OCI-LY7 (cell line): Measurements from ENCODE around the gene TMOD3. TPM values are rescaled to one million over a fixed set of nuclear protein-coding genes. Genes with fewer than 3 reads are reported as not detected.

Experiments
- BruUV-seq: library from RNA; stranded (reverse); fragments of 400-500 nt; replicated peaks from 2 replicates; lab custom pipeline; 2021; lab: Mats Ljungman, UMichigan
- CTCF ChIA-PET: fragments of 300-600 bp; sonication (Branson Sonifier 250); formaldehyde crosslinking; loops from one replicate; lab custom pipeline; 2022; ENCODE audit warnings: antibody characterized with exemption; ENCODE audit not compliant: unreplicated experiment; lab: Charles Lee
- POLR2A ChIA-PET: fragments of 300-600 bp; sonication (Branson Sonifier 250); formaldehyde crosslinking; loops from one replicate; lab custom pipeline; 2022; ENCODE audit warnings: antibody characterized with exemption; lab: Charles Lee
- DNase-seq: peaks from one replicate; pipeline ENCODE4 v3.0.0-alpha.2; 2015; ENCODE audit warnings: low spot score
- H2AFZ ChIP-seq: fragments of 200-600 bp; sonication (generic), shearing (Covaris generic); 2 replicates; pipeline ENCODE4 v1.6.1; 2014; ENCODE audit warnings: mild to moderate bottlenecking, antibody characterized with exemption, low read length, moderate library complexity
- H3K27ac ChIP-seq: fragments of 200-600 bp; sonication (generic); 2 replicates; pipeline ENCODE4 v1.5.1; 2014; ENCODE audit warnings: mixed run types, low read depth, mild to moderate bottlenecking, moderate library complexity, low read length, inconsistent platforms; ENCODE audit not compliant: poor library complexity, severe bottlenecking
- H3K36me3 ChIP-seq: fragments of 200-600 bp; sonication (generic); 2 replicates; pipeline ENCODE4 v1.6.1; 2014; ENCODE audit warnings: mild to moderate bottlenecking, antibody characterized with exemption, low read length, moderate library complexity, mixed read lengths; ENCODE audit not compliant: insufficient read depth
- H3K4me1 ChIP-seq: fragments of 200-600 bp; sonication (generic); 2 replicates; pipeline ENCODE4 v1.5.1; 2014; ENCODE audit warnings: mild to moderate bottlenecking, low read length; ENCODE audit not compliant: insufficient read depth, poor library complexity, severe bottlenecking
- H3K4me2 ChIP-seq: fragments of 200-600 bp; sonication (generic); 2 replicates; pipeline ENCODE4 v1.6.1; 2014; ENCODE audit warnings: mild to moderate bottlenecking, low read length
- H3K4me3 ChIP-seq: fragments of 200-600 bp; sonication (generic); 2 replicates; pipeline ENCODE4 v1.5.1; 2014; ENCODE audit warnings: mild to moderate bottlenecking, low read depth, low read length; ENCODE audit not compliant: poor library complexity, severe bottlenecking
- H3K79me2 ChIP-seq: fragments of 200-600 bp; sonication (generic); 2 replicates; pipeline ENCODE4 v1.6.1; 2016; ENCODE audit warnings: low read depth, mild to moderate bottlenecking, low read length, moderate library complexity, mixed read lengths; ENCODE audit not compliant: insufficient read depth
- H3K9me2 ChIP-seq: fragments of 200-600 bp; sonication (generic); 2 replicates; pipeline ENCODE4 v1.6.1; 2016; ENCODE audit warnings: mild to moderate bottlenecking, low read length, mixed read lengths; ENCODE audit not compliant: insufficient read depth
- H3K9me3 ChIP-seq: fragments of 200-600 bp; sonication (generic); 2 replicates; pipeline ENCODE4 v1.6.1; 2014; ENCODE audit warnings: mild to moderate bottlenecking, mixed run types, low read length, mixed read lengths
- H4K20me1 ChIP-seq: fragments of 200-600 bp; sonication (generic); 2 replicates; pipeline ENCODE4 v1.6.1; 2014; ENCODE audit warnings: mild to moderate bottlenecking, antibody characterized with exemption, low read length, moderate library complexity, mixed read lengths; ENCODE audit not compliant: insufficient read depth
- CTCF ChIP-seq: fragments of 200-600 bp; sonication (generic); conservative IDR thresholded peaks from 2 replicates; pipeline ENCODE4 v1.5.1; 2014; ENCODE audit warnings: mild to moderate bottlenecking, antibody characterized with exemption, low read length, moderate library complexity, mixed read lengths
- EZH2phosphoT487 ChIP-seq: fragments of 200-600 bp; sonication (generic); IDR thresholded peaks from 2 replicates; pipeline ENCODE4 v1.6.1; 2018; ENCODE audit warnings: low read depth, borderline replicate concordance, mild to moderate bottlenecking, mixed run types, antibody characterized with exemption, low read length, moderate library complexity, mixed read lengths
- intact Hi-C: fragments of 100-400 bp; cut with micrococcal nuclease; formaldehyde crosslinking; loops from one replicate; pipeline ENCODE4 v1.10.0; 2022; ENCODE audit not compliant: unreplicated experiment
- total RNA-seq, 2 experiments: library from RNA; depleted of rRNA in 1 of 2; stranded (reverse); fragments of >200 nt in 1 of 2; shearing (Covaris generic) in 1 of 2; gene quantifications; 2 replicates each; pipeline ENCODE4 v1.2.3, GENCODE V29; 2014 to 2022

The TMOD3 gene
- total RNA-seq, 2 experiments from 2014 or later, result 17.4 to 30.5 TPM

GRCh38 chr15:51909584-51909983 is 80.1 kb downstream of the TMOD3 start:
- H3K9me2 ChIP-seq, result no peaks in the 10 kb centered on the region
- DNase-seq, result no peak
- peaks cover 25% of the 10 kb centered on the region for H3K36me3 ChIP-seq
- no peaks in the 10 kb centered on the region for H3K4me1 ChIP-seq
- POLR2A ChIA-PET, result interaction anchor here (0.7 kb wide), 2 partner anchors 48 to 56 kb away, joined by 3 to 4 read pairs; no protein-coding TSS in a partner anchor
- H3K9me3 ChIP-seq, result no peaks in the 10 kb centered on the region
- H4K20me1 ChIP-seq, result no peaks in the 10 kb centered on the region
- H3K27ac ChIP-seq, result no peak overlapping the region
- no peak overlapping the region for H3K4me2 ChIP-seq
- H3K4me3 ChIP-seq, result no peak overlapping the region
- intact Hi-C loops, result loop anchor here (10.0 kb wide), 1 partner anchor 255 kb away; no protein-coding TSS in a partner anchor
- H3K79me2 ChIP-seq, result no peaks in the 10 kb centered on the region
- no peak overlapping the region for H2AFZ ChIP-seq
- no TSS peak for BruUV-seq
- CTCF ChIA-PET, result no interaction called here
- TF ChIP-seq EZH2phosphoT487 (no peak), CTCF (no peak)

- no TSS peak for BruUV-seq
These were observed 83.1 kb downstream of the TMOD3 start for GRCh38 chr15:51912528-51912927.

More at GRCh38 chr15:51912528-51912927, 83.1 kb downstream of the TMOD3 start:
- Histone ChIP-seq H3K9me3 (no peaks in the 10 kb centered on the region), H3K79me2 (no peaks in the 10 kb centered on the region), H3K4me1 (no peaks in the 10 kb centered on the region), H4K20me1 (no peaks in the 10 kb centered on the region), H3K9me2 (no peaks in the 10 kb centered on the region), H3K27ac (no peak overlapping the region), H2AFZ (no peak overlapping the region), H3K4me3 (no peak overlapping the region), H3K4me2 (no peak overlapping the region), H3K36me3 (peaks cover 21% of the 10 kb centered on the region)
- DNase-seq, result no peak
- ChIA-PET POLR2A (no interaction called here), CTCF (no interaction called here)
- TF ChIP-seq CTCF (no peak), EZH2phosphoT487 (no peak)
- intact Hi-C loops, result no loop called here
